SIG-M5 treated with dmso at 0.1 percent for 504 hours (cell line): ENCODE data around the gene LRRC7.
A peak's percentile ranks its signal among the peaks of the same experiment; 100 is the strongest.
"Not testable (repeated sequence)": the region's sequence is repeated elsewhere in the genome, so short reads cannot be mapped to it uniquely, and the experiment has no call there.

Source experiments
- DNase-seq: peaks from one replicate; lab custom pipeline; 2025; ENCODE audit not compliant: unreplicated experiment; lab: John Stamatoyannopoulos, UW

The LRRC7 gene

GRCh38 chr1:70033266-70033873, 465.6 kb downstream of the LRRC7 start:
- DNase-seq, result no peak

GRCh38 chr1:70033936-70034335, 466.2 kb downstream of the LRRC7 start:
- no peak for DNase-seq

GRCh38 chr1:70034403-70034802, 466.7 kb downstream of the LRRC7 start:
- no peak for DNase-seq

GRCh38 chr1:70038025-70038424, 470.3 kb downstream of the LRRC7 start:
- peak; percentile 41 for DNase-seq

GRCh38 chr1:70039485-70039884, 471.8 kb downstream of the LRRC7 start:
- DNase-seq, result no peak

- peak; percentile 22 for DNase-seq
Observed at GRCh38 chr1:70041317-70042045, 473.8 kb downstream of the LRRC7 start.

- peak; percentile 65 for DNase-seq
Observed at GRCh38 chr1:70042090-70042731, 474.5 kb downstream of the LRRC7 start.

- no peak for DNase-seq
Observed at GRCh38 chr1:70043804-70044203, 476.1 kb downstream of the LRRC7 start.

- no peak for DNase-seq
Observed at GRCh38 chr1:70044832-70045231, 477.1 kb downstream of the LRRC7 start.

GRCh38 chr1:70045581-70045980, 477.9 kb downstream of the LRRC7 start:
- DNase-seq, result not testable (repeated sequence)

GRCh38 chr1:70048336-70049094, 480.8 kb downstream of the LRRC7 start:
- no peak for DNase-seq

GRCh38 chr1:70051926-70052325, 484.2 kb downstream of the LRRC7 start:
- DNase-seq, result no peak

GRCh38 chr1:70057500-70057899, 489.8 kb downstream of the LRRC7 start:
- no peak for DNase-seq

GRCh38 chr1:70061231-70061630, 493.5 kb downstream of the LRRC7 start:
- DNase-seq, result no peak

- DNase-seq, result no peak
Observed at GRCh38 chr1:70063861-70064260, 496.1 kb downstream of the LRRC7 start.

- no peak for DNase-seq
Observed at GRCh38 chr1:70066711-70067110, 499.0 kb downstream of the LRRC7 start.

- DNase-seq, result no peak
Observed at GRCh38 chr1:70071601-70072000, 503.9 kb downstream of the LRRC7 start.

- DNase-seq, result peak; percentile 23
Observed at GRCh38 chr1:70072231-70072751, 504.6 kb downstream of the LRRC7 start.

GRCh38 chr1:70075761-70076160, 508.0 kb downstream of the LRRC7 start:
- DNase-seq, result no peak

- DNase-seq, result no peak
Observed at GRCh38 chr1:70077066-70077465, 509.3 kb downstream of the LRRC7 start.

GRCh38 chr1:70079546-70079945, 511.8 kb downstream of the LRRC7 start:
- no peak for DNase-seq
